Naive thymus-derived CD4-positive, alpha-beta T cell (primary cell): ENCODE measurements around the gene CEBPZ. TPM values are rescaled to one million over a fixed set of nuclear protein-coding genes. Genes with fewer than 3 reads are reported as not detected.

Source experiments
- ATAC-seq: fragments of 150-1000 bp; cut with Tn5 transposase; 2 replicates; pipeline ENCODE4 v1.10.0; 2021; ENCODE audit warnings: mild to moderate bottlenecking, moderate library complexity
- CTCF ChIA-PET: fragments of 350-600 bp; sonication (Branson Sonifier 250); formaldehyde crosslinking; loops from one replicate; lab custom pipeline; 2021; ENCODE audit warnings: antibody characterized with exemption; lab: Charles Lee
- POLR2A ChIA-PET: fragments of 350-600 bp; sonication (Branson Sonifier 250); formaldehyde crosslinking; loops from one replicate; lab custom pipeline; 2021; ENCODE audit warnings: antibody characterized with exemption, inconsistent platforms; lab: Charles Lee
- DNase-seq, 9 donors: peaks; one replicate each; pipeline versions ENCODE4 v3.0.0 to v3.0.0-alpha.2; 2020 to 2022; ENCODE audit warnings: mixed read lengths in 1 of 9
- H3K27ac ChIP-seq: one replicate; pipeline ENCODE4 v1.7.0; 2013; ENCODE audit warnings: mild to moderate bottlenecking, low read depth, low read length, moderate library complexity
- H3K27me3 ChIP-seq, 2 donors: one replicate each; pipeline ENCODE4 v1.7.0; 2013; ENCODE audit warnings: low read length in 2 of 2, mild to moderate bottlenecking in 2 of 2, moderate library complexity in 2 of 2; ENCODE audit not compliant: control insufficient read depth in 2 of 2, insufficient read depth in 2 of 2
- H3K36me3 ChIP-seq, 3 experiments: 1 replicate in 2 of 3; 2 replicates in 1 of 3; pipeline ENCODE4 v1.7.0; 2013; ENCODE audit warnings: low read length in 3 of 3, mild to moderate bottlenecking in 3 of 3, moderate library complexity in 1 of 3; ENCODE audit not compliant: insufficient read depth in 3 of 3, control insufficient read depth in 2 of 3
- H3K4me1 ChIP-seq, 2 donors: one replicate each; pipeline ENCODE4 v1.7.0; 2013; ENCODE audit warnings: low read length in 2 of 2, mild to moderate bottlenecking in 2 of 2, moderate library complexity in 1 of 2; ENCODE audit not compliant: control insufficient read depth in 2 of 2, insufficient read depth in 2 of 2
- H3K4me3 ChIP-seq: 2 replicates; pipeline ENCODE4 v1.7.0; 2013; ENCODE audit warnings: mild to moderate bottlenecking, low read length
- H3K9me3 ChIP-seq, 3 experiments: 1 replicate in 2 of 3; 2 replicates in 1 of 3; pipeline ENCODE4 v1.7.0; 2013; ENCODE audit warnings: low read length in 3 of 3; ENCODE audit not compliant: control insufficient read depth in 2 of 3
- H3K27ac Mint-ChIP-seq, 9 donors: one replicate each; pipeline ENCODE4 v1.8.0; 2020 to 2022; ENCODE audit warnings: mixed read lengths in 9 of 9, mild to moderate bottlenecking in 8 of 9, moderate library complexity in 5 of 9, inconsistent platforms in 2 of 9
- H3K27me3 Mint-ChIP-seq, 5 donors: one replicate each; pipeline ENCODE4 v1.8.0; 2021 to 2022; ENCODE audit warnings: mixed read lengths in 5 of 5, mild to moderate bottlenecking in 1 of 5
- H3K36me3 Mint-ChIP-seq, 5 donors: one replicate each; pipeline ENCODE4 v1.8.0; 2020 to 2022; ENCODE audit warnings: mixed read lengths in 5 of 5, mild to moderate bottlenecking in 3 of 5, inconsistent platforms in 1 of 5
- H3K4me1 Mint-ChIP-seq, 7 donors: one replicate each; pipeline ENCODE4 v1.8.0; 2020 to 2022; ENCODE audit warnings: mixed read lengths in 7 of 7, mild to moderate bottlenecking in 3 of 7, inconsistent platforms in 1 of 7
- H3K4me3 Mint-ChIP-seq, 10 donors: one replicate each; pipeline ENCODE4 v1.8.0; 2020 to 2022; ENCODE audit warnings: mild to moderate bottlenecking in 10 of 10, mixed read lengths in 10 of 10, moderate library complexity in 6 of 10, inconsistent platforms in 2 of 10
- H3K9me3 Mint-ChIP-seq, 11 donors: one replicate each; pipeline ENCODE4 v1.8.0; 2020 to 2022; ENCODE audit warnings: mixed read lengths in 11 of 11, mild to moderate bottlenecking in 4 of 11, inconsistent platforms in 1 of 11, moderate library complexity in 1 of 11
- intact Hi-C, 2 donors: fragments of 100-400 bp; cut with micrococcal nuclease; formaldehyde crosslinking; loops; one replicate each; pipeline ENCODE4 v1.15.1; 2023
- polyA plus RNA-seq, 2 donors: library from polyadenylated mRNA; unstranded; fragments of 300-500 nt; fragmentation: Illumina TruSeq; gene quantifications; one replicate each; pipeline ENCODE4 v1.2.3, GENCODE V29; 2021
- total RNA-seq, 6 experiments: library from RNA in 5 of 6; stranded (reverse) in 5 of 6; gene quantifications; 1 replicate in 5 of 6; 2 replicates in 1 of 6; pipeline ENCODE4 v1.2.3 and lab custom pipeline; 2021 to 2026

CEBPZ gene
- total and polyA plus RNA-seq, 7 experiments from 2014 or later, result 27.1 to 67.6 (median 55.5) TPM

GRCh38 chr2:37191253-37191652 is 40.1 kb downstream of the CEBPZ start:
- H3K4me1 ChIP-seq, result no peaks in the 10 kb centered on the region
- no peak overlapping the region for H3K4me3 ChIP-seq
- H3K36me3 Mint-ChIP-seq, result peaks cover 0 to 3% (median 1%) of the 10 kb centered on the region in 5 donors
- intact Hi-C loops, result no loop called here
- peaks cover 0 to 2% (median 0%) of the 10 kb centered on the region in 11 donors for H3K9me3 Mint-ChIP-seq
- H3K9me3 ChIP-seq, result no peaks in the 10 kb centered on the region
- no peak for ATAC-seq
- DNase-seq, result no peak
- H3K4me3 Mint-ChIP-seq, result no peak overlapping the region
- H3K36me3 ChIP-seq, result no peaks in the 10 kb centered on the region
- no peaks in the 10 kb centered on the region for H3K27me3 ChIP-seq
- H3K27me3 Mint-ChIP-seq, result peaks cover 0 to 18% (median 5%) of the 10 kb centered on the region in 5 donors
- H3K27ac ChIP-seq, result no peak overlapping the region
- CTCF ChIA-PET, result interaction anchor here (0.8 kb wide), 1 partner anchor 12 kb away, joined by 3 read pairs; no protein-coding TSS in a partner anchor
- POLR2A ChIA-PET, result no interaction called here
- no peak overlapping the region for H3K27ac Mint-ChIP-seq
- H3K4me1 Mint-ChIP-seq, result peaks cover 0 to 3% (median 2%) of the 10 kb centered on the region in 7 donors

DNA sequence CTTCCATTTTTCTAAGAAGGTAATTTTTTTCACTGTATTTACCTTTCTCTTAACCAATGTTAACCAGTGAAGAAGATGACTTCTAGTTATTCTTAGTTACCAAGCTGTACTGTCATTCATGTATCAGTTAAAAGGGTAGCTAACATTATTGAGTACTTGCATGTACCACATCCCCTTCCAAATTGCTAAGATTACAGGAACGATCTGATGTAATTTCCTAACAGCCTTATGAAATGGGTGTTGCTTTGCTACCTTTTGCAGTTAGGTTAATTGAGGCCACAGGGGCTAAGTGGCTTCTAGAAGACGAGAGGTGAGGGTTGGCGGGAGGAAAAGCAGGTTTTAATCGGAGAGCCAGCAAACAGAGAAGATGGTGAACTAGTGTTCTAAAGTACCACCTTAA is 41.1 kb downstream of the CEBPZ start:
- H3K9me3 Mint-ChIP-seq, result no peaks in the 10 kb centered on the region
- CTCF ChIA-PET, result interaction anchor here (0.8 to 1.1 kb wide), 2 partner anchors 13 to 23 kb away, joined by 3 read pairs; no protein-coding TSS in a partner anchor

GRCh38 chr2:37189452-37190153 is 41.8 kb downstream of the CEBPZ start:
- ATAC-seq, result peak; percentile 80
- H3K9me3 ChIP-seq, result no peaks in the 10 kb centered on the region
- H3K27ac Mint-ChIP-seq, result no peak overlapping the region
- intact Hi-C loops, result no loop called here
- H3K4me3 ChIP-seq, result no peak overlapping the region
- H3K36me3 Mint-ChIP-seq, result no peaks in the 10 kb centered on the region
- DNase-seq, result no peak
- ChIA-PET POLR2A (interaction anchor here (1.0 kb wide), 1 partner anchor 42 kb away, joined by 3 read pairs; the partner anchor contains the start of genes CEBPZ and NDUFAF7), CTCF (interaction anchor here (0.6 to 1.1 kb wide), 2 partner anchors 22 to 99 kb away, joined by 3 read pairs; no protein-coding TSS in a partner anchor)
- H3K4me1 Mint-ChIP-seq, result peaks cover 0 to 2% (median 0%) of the 10 kb centered on the region in 7 donors
- H3K36me3 ChIP-seq, result no peaks in the 10 kb centered on the region
- peaks cover 0 to 25% (median 5%) of the 10 kb centered on the region in 5 donors for H3K27me3 Mint-ChIP-seq
- H3K27me3 ChIP-seq, result no peaks in the 10 kb centered on the region
- H3K4me1 ChIP-seq, result no peaks in the 10 kb centered on the region
- no peak overlapping the region for H3K27ac ChIP-seq
- H3K4me3 Mint-ChIP-seq, result no peak overlapping the region
- no peaks in the 10 kb centered on the region for H3K9me3 Mint-ChIP-seq

More for the DNA sequence above, 41.1 kb downstream of the CEBPZ start:
- no peaks in the 10 kb centered on the region for H3K4me1 ChIP-seq
- H3K27ac Mint-ChIP-seq, result peak overlapping the region in 1 of 9 donors; percentile 1
- POLR2A ChIA-PET, result no interaction called here
- ATAC-seq, result no peak
- no peak overlapping the region for H3K27ac ChIP-seq
- peaks cover 0 to 2% (median 0%) of the 10 kb centered on the region in 5 donors for H3K36me3 Mint-ChIP-seq
- H3K27me3 Mint-ChIP-seq, result peaks cover 0 to 22% (median 5%) of the 10 kb centered on the region in 5 donors
- no peaks in the 10 kb centered on the region for H3K36me3 ChIP-seq
- DNase-seq, result no peak
- H3K27me3 ChIP-seq, result no peaks in the 10 kb centered on the region
- H3K9me3 ChIP-seq, result no peaks in the 10 kb centered on the region
- H3K4me3 ChIP-seq, result no peak overlapping the region
- no peak overlapping the region for H3K4me3 Mint-ChIP-seq
- intact Hi-C loops, result no loop called here
- peaks cover 0 to 2% (median 0%) of the 10 kb centered on the region in 7 donors for H3K4me1 Mint-ChIP-seq

GRCh38 chr2:37188570-37188969 is 42.8 kb downstream of the CEBPZ start, which contains the start of gene SULT6B1:
Gene SULT6B1, minus strand, starts transcription at chr2:37188670. Its CDS starts 30 bp downstream, at chr2:37188640.
- H3K27me3 Mint-ChIP-seq, result peaks cover 0 to 33% (median 8%) of the 10 kb centered on the region in 5 donors

DNA sequence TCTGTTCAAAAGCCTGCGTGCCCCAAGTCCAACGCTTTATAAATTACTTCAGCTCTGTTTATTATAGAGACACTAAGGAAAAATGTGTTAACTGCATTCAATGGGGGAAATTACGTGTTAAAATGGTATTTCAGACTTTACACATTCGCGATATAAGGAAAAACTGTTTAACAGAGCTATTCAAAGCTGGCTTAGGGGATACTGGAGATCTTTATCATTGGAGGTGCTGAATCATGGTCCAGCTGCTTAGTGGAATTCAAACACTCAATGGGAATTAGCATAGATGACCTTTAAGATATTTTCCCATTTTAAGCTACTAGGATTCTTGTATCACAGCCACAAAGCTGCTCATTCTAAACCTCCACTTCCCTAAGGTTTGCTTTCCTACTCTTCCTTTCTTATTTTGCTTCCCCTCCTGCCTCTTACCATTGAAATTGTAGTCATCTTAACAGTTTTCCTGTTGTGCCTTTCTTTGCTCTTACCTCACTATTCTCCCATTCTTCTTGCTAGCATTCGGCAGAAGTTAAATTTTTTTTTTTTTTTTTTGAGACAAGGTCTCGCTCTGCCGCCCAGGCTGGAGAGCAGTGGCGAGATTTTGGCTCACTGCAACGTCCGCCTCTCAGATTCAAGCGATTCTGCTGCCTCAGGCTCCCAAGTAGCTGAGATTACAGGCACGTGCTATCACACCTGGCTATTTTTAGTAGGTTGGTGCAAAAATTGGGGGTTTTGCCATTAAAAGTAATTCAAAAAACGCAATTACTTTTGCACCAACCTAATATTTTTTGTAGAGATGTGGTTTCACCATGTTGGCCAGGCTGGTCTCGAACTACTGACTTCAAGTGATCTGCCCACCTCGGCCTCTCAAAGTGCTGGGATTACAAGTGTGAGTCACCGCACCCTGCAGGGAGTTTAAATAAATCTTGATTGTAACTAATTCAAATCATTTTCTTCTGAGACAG is 49.4 kb downstream of the CEBPZ start:
- CTCF ChIA-PET, result no interaction called here
- POLR2A ChIA-PET, result interaction anchor here (0.7 kb wide), 1 partner anchor 144 kb away, joined by 4 read pairs; no protein-coding TSS in a partner anchor
- H3K9me3 ChIP-seq, result no peaks in the 10 kb centered on the region
- Mint-ChIP-seq H3K36me3 (no peaks in the 10 kb centered on the region), H3K27ac (no peak overlapping the region), H3K4me1 (no peaks in the 10 kb centered on the region), H3K9me3 (no peaks in the 10 kb centered on the region), H3K4me3 (no peak overlapping the region), H3K27me3 (peaks cover 8 to 58% (median 13%) of the 10 kb centered on the region in 5 donors)
- DNase-seq (no peak), ATAC-seq (no peak)
- no peaks in the 10 kb centered on the region for H3K4me1 ChIP-seq
- no peaks in the 10 kb centered on the region for H3K27me3 ChIP-seq
- H3K36me3 ChIP-seq, result no peaks in the 10 kb centered on the region
- H3K4me3 ChIP-seq, result no peak overlapping the region
- intact Hi-C loops, result no loop called here
- no peak overlapping the region for H3K27ac ChIP-seq

More at GRCh38 chr2:37188570-37188969, 42.8 kb downstream of the CEBPZ start, which contains the start of gene SULT6B1:
- intact Hi-C loops, result no loop called here
- H3K27ac ChIP-seq, result no peak within 1 kb of the TSS
- DNase-seq (no peak), ATAC-seq (no peak)
- Mint-ChIP-seq H3K4me1 (peaks cover 0 to 2% (median 0%) of the 10 kb centered on the region in 7 donors), H3K27ac (no peak within 1 kb of the TSS), H3K36me3 (no peaks in the 10 kb centered on the region), H3K9me3 (no peaks in the 10 kb centered on the region), H3K4me3 (no peak within 1 kb of the TSS)
- no peak within 1 kb of the TSS for H3K4me3 ChIP-seq
- CTCF ChIA-PET, result interaction anchor here (0.6 kb wide), 1 partner anchor 100 kb away, joined by 3 read pairs; no protein-coding TSS in a partner anchor
- H3K36me3 ChIP-seq, result no peaks in the 10 kb centered on the region
- no peaks in the 10 kb centered on the region for H3K9me3 ChIP-seq
- no peaks in the 10 kb centered on the region for H3K4me1 ChIP-seq
- no peaks in the 10 kb centered on the region for H3K27me3 ChIP-seq
- POLR2A ChIA-PET, result interaction anchor here (1.0 kb wide), 1 partner anchor 43 kb away, joined by 3 read pairs; the partner anchor contains the start of genes CEBPZ and NDUFAF7

DNA sequence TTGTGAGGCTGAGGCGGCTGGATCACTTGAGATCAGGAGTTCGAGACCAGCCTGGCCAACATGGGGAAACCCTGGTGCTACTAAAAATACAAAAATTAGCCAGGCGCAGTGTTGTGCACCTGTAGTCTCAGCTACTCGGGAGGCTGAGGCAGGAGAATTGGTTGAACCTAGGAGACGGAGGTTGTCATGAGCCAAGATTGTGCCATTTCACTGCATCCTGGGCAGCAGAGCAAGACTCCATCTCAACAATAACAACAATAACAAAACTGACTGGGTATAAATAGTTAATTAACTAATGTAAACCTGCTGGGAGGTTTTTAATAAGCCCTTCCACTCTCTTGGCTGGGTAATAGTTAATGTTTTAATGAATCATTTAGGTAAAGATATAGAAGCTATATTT is 50.8 kb downstream of the CEBPZ start:
- H3K4me1 ChIP-seq, result no peaks in the 10 kb centered on the region
- H3K27ac Mint-ChIP-seq, result no peak overlapping the region
- no peaks in the 10 kb centered on the region for H3K9me3 ChIP-seq
- no peaks in the 10 kb centered on the region for H3K27me3 ChIP-seq
- no peaks in the 10 kb centered on the region for H3K36me3 Mint-ChIP-seq
- H3K9me3 Mint-ChIP-seq, result no peaks in the 10 kb centered on the region
- no peak for ATAC-seq
- peaks cover 8 to 50% (median 13%) of the 10 kb centered on the region in 5 donors for H3K27me3 Mint-ChIP-seq
- H3K36me3 ChIP-seq, result no peaks in the 10 kb centered on the region
- no peaks in the 10 kb centered on the region for H3K4me1 Mint-ChIP-seq
- ChIA-PET POLR2A (no interaction called here), CTCF (no interaction called here)
- H3K4me3 ChIP-seq, result no peak overlapping the region
- no peak overlapping the region for H3K27ac ChIP-seq
- intact Hi-C loops, result no loop called here
- DNase-seq, result no peak
- no peak overlapping the region for H3K4me3 Mint-ChIP-seq
